Measurements from ENCODE around the gene ANKRD24.
A peak's percentile ranks its signal among the peaks of the same experiment; 100 is the strongest.

- TF ChIP-seq, protein P1, sequence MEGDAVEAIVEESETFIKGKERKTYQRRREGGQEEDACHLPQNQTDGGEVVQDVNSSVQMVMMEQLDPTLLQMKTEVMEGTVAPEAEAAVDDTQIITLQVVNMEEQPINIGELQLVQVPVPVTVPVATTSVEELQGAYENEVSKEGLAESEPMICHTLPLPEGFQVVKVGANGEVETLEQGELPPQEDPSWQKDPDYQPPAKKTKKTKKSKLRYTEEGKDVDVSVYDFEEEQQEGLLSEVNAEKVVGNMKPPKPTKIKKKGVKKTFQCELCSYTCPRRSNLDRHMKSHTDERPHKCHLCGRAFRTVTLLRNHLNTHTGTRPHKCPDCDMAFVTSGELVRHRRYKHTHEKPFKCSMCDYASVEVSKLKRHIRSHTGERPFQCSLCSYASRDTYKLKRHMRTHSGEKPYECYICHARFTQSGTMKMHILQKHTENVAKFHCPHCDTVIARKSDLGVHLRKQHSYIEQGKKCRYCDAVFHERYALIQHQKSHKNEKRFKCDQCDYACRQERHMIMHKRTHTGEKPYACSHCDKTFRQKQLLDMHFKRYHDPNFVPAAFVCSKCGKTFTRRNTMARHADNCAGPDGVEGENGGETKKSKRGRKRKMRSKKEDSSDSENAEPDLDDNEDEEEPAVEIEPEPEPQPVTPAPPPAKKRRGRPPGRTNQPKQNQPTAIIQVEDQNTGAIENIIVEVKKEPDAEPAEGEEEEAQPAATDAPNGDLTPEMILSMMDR (IDR thresholded peaks at IDR 0.05; ENCODE audit: insufficient read depth, low read length) = peak; percentile 81
- TF ChIP-seq GABPA (IDR thresholded peaks at IDR 0.05; ENCODE audit: low read depth) = no peak
Measured at GRCh38 chr19:4186087-4186993, 3.9 kb downstream of the ANKRD24 start.

Measured in HL-60 (cell line).